ENCODE measurements around the gene COL4A1.

The COL4A1 gene
- 0 to 0.08 (median 0) reads per million in 4 donors for total RNA-seq

DNA sequence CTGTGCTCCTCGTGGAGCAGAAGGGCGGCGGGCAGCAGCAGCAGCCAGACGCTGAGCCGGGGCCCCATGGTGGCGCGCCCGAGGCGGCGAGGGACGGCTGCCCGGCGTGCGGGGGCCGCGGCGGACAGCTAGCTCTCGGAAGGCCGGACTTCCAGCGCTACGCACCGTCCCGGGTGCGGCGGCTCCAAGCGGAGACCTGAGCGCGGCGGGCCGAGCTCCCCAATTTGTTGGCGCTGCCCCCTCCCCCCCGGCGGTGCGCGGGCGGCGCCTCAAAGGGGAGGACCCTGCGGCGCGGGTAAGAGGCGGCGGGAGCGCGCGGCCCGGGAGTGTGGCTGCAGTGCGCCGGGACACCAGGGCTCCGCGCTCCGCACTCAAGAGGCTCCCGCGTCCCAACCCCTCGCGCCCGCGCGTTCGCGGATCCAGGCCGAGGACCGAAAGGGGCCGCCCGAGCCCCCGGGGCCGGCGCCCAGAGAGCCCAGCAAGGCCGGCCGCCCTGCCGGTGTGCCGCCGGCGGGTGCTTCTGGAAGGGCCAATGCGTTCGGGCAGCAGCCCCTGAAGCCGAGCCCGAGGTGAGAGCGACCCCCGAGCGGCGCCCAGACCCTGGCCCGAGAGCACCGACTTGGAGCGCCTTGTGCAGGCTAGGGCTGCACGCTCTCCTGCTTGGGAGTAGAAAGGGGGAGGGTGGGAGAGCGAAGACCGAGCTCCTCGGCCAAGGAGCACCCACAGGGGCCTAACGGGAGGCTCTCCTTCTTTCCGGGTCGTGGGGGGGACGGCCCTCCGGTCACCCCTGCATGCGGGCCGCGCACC, at the start of gene COL4A1, which contains the start of gene COL4A2:
Gene COL4A1 (minus strand): TSS at position 198 of the 807 bp plus-strand sequence. CDS start 130 bp downstream, at position 68.
Gene COL4A2 (plus strand): TSS at position 325 of the 807 bp plus-strand sequence. CDS start 620 bp downstream, outside the sequence.
- DNase-seq: no peak

DNA sequence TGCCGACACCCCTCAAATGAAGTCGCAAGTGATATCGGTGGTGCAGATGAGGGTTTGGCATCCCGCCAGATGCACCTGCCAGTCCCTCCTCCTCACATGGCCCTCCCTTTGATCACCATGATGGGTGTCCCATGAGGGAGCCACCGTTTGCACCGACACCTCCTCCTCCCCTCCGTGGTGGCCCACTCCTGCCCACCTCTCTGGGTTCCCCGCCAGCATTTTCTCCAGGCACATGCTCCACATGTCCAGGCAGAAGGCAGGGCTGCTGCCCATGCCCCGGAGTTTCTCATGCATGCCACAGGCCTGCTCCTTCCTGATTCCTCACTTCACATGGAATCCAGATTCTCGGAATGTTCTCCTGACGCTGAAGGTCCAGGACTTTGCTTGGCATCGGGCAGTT, 49.4 kb upstream of the COL4A1 start:
- DNase-seq: no peak

DNA sequence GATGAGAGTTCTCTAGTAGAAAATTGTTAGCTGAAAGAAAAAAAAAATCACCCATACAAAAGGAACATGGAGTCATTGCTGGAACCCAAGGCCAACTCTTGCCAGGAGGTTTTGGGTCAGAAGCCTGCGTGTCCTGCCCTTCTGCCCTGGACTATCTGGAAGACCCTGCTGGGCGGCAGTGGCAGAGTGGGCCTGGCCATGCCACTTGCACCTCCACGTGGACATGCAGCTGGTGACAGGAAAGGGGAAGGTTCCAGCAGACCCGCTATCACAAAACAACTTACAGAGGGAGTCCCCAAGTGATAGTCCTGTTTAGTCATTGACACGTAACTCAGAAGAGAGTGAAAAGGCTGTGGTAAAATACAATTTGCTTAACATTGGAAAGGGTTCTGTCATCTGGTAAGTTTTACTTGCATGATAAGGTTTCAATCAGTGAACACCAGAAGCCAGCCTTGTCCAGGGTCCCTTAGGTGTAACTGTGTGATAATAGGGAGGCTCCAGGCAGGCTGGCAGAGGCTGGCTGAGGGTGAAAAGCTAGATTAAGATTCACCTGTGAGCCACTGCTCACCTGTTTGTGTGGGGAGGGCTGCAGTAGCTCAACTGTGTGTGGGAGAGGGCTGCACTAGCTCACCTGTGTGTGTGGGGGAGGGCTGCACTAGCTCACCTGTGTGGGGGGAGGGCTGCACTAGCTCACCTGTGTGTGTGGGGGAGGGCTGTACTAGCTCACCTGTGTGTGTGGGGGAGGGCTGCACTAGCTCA, 47.9 kb upstream of the COL4A1 start:
- DNase-seq: no peak

DNA sequence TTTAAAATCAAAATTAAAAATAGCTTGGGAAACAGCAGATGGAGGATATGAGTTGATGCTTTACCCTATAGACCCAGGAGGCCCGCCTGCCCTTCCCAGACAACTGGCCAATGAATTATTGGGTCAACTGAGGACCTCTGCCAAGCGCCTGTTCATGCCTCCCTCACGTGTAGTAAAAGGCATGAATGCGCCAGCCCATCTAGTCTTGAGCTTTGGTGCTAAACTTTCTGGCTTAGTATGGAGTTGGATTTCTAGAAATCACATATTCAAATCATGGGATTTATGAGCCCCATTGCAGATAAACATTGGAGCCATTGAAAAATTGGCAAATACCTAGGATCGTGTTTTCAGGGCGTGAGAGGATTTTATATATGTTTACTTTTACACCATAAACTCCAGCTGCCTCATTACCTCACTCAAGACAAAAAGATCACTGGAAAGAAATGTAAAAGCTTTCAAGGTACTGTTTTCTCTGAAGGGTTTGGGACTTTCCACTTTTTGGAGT, 47.2 kb upstream of the COL4A1 start:
- no peak for DNase-seq

DNA sequence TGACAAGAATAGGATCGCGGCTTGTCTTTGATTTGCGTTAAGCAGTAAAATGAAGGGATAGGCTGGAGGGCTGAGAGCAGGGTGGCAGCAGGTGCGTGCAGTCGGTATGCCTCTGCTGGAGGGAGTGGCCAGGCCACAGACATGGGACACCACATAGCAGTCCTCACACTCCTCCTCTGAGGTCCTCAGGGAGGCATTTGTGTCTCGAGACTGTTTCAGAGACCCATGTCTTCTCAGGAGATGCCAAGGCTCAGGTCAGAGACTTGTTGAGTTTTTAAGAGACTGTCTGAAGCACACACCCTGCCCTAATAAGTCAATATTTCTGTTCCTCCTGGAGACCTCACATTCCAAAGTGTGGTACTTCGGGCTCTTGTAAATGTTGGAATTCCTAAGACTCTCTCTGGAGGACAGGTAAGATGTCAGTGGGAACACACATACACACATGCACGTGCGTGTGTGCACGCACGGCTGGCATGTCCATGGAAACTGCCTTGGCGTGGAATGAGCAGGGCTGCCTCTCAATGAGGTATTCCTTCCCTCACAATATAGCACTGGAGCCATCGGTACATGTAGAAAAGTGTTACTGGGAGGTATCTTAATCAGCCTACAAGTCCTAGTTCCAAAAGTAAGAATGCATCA, 46.5 kb upstream of the COL4A1 start:
- DNase-seq: no peak

DNA sequence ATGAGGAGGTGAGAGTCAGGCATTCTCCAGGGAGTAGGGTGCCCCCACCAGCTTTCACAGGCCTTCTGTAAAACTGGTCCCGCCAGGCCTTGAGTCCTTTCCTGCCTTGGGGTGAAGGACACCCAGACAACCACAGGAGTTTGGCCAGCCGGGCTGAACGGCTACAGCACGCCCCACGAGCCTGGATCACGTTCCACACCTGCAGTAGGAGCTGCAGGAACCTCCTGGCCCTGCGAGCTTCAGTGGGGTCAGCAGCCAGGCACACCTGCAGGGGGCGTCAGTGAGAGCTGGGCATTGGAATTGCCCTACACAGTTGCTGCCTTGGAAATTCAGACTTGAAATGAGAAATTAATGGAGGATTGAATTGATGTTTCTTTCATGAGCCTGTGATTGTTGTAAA, 45.8 kb upstream of the COL4A1 start:
- no peak for DNase-seq

DNA sequence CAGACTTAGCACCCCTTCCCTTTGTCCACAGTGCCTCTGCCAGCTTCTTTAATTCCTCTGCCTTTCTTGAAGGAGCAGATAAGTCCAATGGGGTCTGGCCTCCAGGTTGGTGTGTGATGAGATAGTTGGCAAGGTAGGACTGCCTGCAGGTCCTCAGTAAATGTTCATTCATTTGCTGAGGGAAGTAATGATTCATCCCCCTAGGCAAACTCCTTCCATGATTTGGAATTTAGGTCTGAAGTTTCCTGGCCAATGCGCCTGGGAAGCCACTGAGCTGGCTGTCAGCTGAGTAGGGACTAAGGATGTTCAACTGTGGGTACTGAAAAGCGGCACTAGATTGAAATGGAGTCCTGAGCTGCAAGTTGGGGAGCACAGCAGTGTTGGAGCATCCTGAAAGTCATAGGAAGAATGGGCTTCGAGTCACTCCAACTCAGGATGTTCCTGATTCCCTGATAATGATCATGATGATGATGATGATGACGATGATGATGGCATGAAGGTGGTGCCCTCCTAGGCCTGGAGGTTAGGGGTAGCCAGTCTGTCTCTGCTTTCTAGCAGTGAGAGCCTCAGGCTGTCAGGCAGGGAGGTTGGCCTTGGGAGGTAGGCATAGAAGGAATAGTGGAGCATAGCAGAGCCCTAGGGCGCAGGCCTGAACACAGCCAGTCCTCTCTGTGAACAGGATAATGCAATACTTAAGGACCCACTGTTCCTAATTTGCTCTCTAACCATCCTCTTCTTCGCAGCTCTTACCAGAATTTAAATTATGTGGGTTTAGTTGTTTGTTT, 44.9 kb upstream of the COL4A1 start:
- DNase-seq: no peak

DNA sequence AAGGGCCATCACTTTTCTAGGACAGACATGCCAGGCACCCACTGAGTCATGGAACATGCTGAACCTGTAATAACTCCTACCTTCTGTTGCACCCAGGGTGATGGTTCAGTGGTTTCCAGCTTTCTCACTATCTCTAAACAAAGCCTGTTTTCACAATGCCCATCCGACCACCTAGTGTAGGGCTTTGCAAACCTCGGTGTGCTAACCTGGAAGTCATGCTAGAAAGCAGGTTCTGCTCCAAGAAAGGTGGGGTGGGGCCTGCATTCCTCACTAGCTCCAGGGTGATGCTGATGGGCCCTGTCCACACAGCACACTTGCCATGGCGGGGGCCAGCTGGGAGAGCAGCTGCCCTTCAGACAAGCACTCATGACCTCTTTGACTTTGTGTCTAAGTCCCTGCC, 43.6 kb upstream of the COL4A1 start:
- no peak for DNase-seq

DNA sequence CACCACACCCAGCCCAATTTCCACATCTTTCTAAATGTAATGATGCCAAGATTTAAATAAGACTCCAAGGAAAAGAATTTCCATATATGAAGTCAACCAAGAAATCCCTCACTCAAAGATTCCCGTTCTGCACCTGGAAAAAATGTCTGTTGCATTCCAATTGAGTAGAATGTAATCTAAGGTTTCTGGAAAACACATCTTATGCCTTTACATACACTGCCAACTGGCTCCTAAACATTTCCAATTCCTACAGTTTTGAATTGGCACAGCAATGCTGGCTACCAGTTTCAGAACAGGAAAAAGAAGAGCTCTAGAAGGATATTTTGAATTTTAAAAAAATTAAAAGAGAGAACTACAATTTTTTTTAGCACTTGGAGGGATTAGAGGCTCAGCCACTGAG, 43.1 kb upstream of the COL4A1 start:
- DNase-seq: no peak

DNA sequence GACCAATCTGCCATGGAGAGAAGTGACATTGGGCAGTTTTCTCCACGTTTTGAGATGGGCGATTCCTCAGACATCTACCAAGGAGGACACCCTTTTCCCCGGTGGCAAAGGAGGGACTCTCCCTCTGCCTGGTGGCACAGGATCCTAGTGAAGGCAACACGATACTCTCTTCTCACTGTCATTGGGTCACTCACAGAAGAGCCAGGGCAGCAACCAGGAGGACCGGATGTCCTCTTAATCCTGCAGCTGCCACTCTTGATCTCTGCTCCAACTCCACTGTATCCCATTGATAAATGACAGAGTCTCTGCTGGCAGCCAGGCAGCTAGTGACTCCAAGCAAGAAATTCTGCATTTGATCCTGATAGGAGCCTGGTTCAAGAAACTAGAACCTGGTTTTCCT, 42.3 kb upstream of the COL4A1 start:
- no peak for DNase-seq

DNA sequence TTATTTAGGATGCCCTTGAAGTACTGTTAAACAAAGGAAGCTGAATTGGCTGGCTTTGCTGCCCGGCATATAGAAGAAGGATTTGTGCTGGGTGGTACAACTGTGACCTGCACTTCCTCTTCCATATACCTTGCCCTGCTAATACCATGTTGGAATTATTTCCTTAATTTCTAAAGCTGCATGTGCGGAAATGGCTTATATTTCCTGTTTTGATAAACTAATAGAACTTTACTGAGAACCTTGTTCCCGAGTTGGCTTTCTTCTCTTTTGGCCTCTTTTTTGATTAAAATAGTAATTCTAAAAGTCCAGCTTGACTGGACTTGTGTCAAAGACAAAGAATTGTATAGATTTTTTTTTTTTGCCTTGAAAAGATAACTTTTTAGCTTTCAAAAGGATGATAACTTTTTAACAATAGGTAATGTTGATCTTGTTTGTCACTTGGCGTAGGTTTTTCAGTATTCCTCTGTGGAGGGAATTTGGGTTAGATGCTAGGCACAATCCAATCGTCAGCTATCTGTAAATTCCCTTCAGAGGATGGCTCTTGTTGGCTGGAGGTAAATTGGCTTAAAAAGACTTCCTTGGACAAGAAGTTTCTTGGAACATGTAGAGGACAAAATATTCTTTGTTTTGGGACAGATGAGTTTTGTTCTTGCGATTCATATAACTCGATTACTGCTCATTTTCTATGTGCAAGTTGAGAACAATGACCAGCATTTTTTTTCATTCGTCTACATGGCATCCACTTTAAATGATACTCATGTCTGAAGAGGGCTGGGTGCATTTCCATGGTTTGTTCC, 41.5 kb upstream of the COL4A1 start:
- DNase-seq: no peak

DNA sequence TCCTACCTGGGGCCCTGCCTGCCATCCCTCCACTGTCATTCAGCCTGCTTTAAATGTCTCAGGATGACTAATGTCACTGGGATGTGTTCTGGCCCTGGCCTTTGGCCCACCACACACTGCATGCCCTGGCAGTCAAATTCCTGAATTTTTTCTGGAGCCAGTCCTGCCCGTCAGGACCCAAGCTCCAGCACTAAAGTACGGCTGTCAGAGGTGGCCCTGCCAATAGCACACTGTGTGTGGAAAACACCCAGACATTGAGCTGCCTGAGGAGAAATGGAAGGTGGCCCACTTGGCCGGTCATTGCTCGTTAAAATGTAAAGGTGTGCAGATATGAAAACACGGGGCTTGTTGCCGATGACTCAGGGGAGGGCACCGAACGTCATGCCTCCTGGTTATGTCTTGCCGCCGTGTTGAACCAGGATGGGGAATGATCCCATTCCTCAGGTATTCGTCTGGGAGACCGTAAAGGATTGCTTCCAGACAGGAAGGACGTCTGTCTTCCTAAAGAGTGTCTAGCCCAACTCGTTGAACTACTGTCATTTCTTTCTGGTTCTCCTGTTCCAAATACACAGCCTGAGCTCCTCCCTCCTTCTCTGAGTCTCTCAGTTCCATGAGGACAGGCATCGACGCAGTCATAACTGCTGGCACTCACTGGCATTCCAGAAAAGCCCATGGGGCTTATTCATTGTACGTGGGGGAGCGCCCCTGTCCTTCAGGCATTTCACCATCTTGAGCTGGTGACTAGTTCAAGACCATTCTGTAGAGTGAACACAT, 40.8 kb upstream of the COL4A1 start:
- DNase-seq: no peak

DNA sequence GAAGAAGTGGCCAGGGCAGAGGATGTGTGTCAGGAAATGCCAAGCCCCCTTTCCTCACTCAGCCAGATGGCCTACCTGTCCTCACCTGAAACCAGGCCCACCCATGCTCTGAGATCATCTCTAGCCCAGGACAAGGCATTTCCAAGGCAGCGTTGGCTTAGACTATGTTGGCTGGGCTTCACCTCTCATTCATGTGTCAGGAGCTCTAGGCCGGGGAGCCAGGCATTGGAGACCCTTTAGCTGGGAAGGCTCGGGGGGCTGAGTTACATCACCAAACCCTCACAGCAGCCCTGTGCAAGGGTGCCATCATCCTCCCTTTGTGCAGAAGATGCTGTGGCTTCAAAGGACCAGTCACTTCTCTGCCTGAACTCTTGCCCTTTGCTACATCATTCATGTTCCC, 40.1 kb upstream of the COL4A1 start:
- DNase-seq: no peak

DNA sequence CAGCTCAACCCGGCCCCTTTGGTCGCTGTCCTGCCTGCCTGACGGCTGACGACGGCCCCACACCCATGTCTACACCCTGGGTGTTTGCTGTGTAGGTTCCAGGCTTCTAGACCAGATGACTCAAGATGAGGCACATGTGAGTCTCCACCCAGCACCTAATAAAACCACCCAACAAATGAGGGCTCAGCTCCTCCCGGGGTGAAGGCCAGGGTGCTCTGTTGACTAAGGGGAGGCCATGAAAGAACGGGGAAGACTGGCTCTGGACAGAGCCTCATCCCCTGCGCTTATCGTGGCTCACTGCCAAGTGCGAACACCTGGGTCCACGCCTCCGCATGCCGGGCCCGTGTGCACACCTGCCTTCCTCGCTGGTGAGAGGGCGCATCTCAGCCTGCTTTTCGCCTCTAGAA, 39.7 kb upstream of the COL4A1 start:
- DNase-seq: no peak

DNA sequence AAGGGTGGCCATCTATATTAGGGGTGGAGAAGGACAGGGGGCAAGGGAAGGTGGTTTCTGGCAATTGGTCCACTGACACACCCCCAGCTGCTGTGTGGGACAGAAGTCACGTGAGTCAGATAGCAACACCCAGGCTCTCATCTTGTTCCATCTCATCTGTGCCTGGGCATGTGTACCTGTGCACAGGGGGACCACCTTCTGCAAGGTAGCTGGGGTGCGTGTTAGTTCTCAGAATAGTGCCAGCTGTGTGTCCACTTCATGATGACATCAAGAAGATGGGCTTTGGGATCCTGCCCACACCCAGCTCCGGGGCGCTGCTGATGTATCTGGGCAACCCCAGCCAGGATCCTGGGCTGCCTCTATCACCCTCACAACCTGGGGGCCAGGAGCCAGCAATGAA, 38.7 kb upstream of the COL4A1 start:
- DNase-seq: no peak

DNA sequence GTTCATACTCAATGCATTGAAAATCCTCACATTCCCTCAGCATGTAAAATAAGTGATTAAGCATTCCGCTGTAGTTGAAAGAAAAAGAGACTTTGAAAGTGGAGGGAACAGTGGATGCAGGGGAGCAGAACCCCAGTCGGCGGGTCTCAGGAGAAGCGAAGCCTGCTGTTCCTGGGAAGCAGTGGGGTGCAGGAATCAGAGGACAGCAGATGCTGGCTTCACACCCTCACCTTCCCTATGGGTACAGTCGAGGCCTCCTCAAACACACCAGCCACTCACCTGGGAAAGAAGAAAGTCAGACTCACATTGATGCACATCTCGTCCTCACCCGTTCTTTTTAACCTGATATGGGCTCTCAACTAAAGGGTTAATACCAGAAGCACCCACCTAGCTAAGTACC, 38.3 kb upstream of the COL4A1 start:
- no peak for DNase-seq

DNA sequence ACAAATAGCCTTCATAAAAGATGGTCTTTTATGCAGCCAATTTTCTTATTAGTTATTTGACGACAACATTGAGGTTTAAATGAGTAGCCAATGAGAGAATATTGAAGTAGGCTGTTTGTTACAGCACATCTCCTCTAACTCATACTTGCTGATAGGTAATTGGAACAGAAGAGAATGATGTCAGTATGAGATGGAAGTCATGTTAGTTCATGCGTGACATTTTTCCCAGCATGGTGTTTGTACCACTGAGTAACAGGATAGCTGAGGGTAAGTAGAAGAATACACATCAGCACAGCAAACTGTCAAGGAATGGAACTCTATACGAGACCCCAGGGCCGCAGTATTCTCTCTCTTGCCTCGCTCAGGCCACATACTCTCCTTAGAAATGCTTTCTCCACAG, 37.4 kb upstream of the COL4A1 start:
- DNase-seq: no peak

DNA sequence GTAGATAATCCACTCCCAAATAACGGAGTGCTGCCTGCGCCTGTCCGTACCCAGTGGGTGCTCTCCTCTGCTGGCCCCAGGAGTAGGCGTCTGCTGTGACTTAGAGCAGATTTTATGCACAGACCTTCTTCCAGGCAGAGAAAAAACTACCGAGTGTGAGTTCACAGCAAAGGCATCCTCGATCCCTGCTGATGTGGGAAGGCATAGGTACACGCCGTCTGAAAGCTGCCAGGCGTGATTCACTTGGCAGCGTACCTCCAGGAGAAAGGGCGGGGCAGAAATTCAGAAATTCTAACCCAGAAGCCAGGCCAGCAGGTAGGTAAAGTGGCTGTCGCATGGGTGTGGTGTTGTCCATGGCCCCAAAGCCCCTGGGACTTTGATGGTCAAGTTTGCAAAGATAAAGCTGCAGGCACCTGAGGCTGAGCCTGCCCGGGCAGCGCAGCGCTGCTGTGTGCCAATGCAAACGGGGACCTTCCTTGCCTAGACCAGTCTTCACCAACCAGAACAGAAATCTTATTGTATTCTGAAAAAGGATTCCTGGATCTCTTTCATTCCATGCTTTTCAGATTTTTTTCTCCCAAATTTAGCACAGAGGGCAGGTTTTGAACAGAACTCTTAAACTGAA, 36.4 kb upstream of the COL4A1 start:
- no peak for DNase-seq

DNA sequence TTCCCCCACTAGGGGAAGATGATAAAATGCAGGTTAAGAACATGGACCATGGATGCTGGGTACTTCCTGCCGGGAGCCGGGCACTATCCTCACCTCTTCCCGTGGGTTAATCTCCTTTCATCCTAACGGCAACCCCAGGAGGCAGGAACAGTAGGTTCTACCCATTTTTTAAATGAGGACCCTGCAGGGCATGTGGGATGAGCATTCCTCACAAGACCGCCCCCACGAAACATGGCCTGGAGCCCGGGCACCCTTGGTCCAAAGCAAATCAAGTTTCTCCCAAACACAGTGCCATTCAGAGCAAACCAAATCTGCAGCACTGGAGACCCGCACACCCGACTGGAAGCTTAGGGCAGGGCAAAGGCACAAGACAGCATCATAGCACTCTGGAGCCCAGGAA, 35.5 kb upstream of the COL4A1 start:
- DNase-seq: no peak
